ENCODE data around the gene GALNT18.

Gene GALNT18

DNA sequence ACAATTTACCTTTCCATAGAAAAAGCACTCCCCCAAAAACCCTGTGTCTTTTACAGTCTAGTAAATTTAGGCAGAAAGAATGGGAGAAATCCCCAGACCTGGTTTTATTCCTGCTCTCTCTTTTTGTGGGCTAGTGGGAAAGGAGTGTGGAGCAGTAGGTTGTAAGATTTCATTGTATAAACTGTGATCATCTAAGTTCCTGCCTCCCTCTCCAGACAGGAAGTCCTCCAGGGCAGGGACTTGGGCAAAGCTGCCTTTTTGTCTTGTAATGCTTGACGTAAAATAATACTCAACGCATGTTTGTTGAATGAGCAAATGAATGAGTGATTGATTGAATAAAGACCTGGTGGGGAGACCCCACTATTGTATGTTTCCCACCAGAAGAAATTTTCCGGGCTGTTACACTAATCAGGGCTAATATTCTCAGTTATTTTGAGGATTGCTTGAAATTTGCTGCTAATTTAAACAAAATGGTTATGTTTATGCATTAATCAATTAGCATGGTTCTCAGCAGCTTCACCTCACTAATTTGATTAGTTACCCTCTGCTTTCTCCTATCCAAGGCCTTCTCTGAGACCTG, 305.1 kb downstream of the GALNT18 start:
- H2AFZ ChIP-seq (ENCODE audit: low read depth, low read length), result no peak overlapping the region
- no peaks in the 10 kb centered on the region for H3K36me3 ChIP-seq (ENCODE audit: insufficient read depth, low read length)
- no peak overlapping the region for H3K4me3 ChIP-seq (ENCODE audit: low read length)
- no peaks in the 10 kb centered on the region for H3K27me3 ChIP-seq (ENCODE audit: insufficient read depth, low read length)
- no peaks in the 10 kb centered on the region for H3K4me1 ChIP-seq (ENCODE audit: insufficient read depth, low read length)
- H3K9me3 ChIP-seq (ENCODE audit: low read length), result no peaks in the 10 kb centered on the region

DNA sequence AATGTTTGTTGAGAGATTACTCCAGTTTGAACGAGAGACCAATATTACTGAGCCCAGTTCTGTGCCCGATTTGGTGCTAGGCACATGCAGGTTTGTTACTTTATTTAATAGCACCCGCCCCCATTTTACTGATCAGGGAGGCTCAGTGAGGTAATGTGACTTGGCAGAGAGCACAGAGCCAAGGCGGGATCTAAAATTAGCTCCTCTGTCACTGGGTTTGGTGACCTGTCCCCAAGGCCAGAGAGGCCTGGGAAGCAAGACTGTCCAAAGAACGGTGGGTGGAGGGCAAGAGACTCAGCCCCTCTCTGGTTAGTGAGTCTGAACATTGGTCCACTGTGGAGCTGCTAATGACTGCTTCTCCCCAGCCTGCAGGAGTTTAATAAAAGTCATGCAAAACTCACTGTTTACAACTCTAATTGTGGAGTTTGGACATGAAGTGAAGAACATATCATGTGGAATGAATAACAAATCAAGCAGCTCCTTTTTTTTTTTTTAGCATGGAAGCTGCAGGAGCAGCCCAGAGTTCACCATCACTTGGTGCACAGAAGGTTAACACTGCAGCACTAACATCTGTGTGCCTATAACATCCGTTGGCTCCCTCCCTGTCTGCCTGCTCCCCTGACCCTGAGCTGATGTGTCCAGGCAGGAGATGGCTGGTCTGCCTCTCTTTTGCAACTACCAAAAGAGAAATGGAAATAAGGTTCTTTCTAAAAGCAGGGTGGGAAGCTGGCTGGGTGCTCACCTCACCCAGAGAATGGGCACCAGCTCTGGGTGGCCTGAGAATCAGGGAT, 307.7 kb downstream of the GALNT18 start:
- Histone ChIP-seq H2AFZ (ENCODE audit: low read depth, low read length) (no peak overlapping the region), H3K36me3 (ENCODE audit: insufficient read depth, low read length) (no peaks in the 10 kb centered on the region), H3K4me3 (ENCODE audit: low read length) (no peak overlapping the region), H3K4me1 (ENCODE audit: insufficient read depth, low read length) (no peaks in the 10 kb centered on the region), H3K27me3 (ENCODE audit: insufficient read depth, low read length) (no peaks in the 10 kb centered on the region), H3K9me3 (ENCODE audit: low read length) (no peaks in the 10 kb centered on the region)

DNA sequence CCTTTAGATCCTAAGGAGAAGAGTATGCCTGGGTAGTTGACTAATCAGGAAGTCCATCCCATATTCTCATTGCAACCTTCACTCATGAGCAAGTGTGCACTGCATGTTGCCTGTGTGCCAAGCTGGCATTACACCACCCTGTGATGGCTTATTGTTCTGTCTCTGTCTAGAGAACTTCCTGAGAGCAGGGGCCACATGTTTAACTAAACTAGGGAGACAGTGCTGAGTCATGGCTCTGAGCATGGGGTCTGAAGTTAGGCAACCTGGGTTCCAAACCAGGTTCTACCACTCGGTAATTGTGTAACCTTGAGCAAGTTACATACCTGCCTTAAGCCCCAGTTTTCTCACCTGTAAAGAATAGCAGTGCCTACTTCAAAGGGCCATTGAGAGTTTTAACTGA, 308.4 kb downstream of the GALNT18 start:
- no peaks in the 10 kb centered on the region for H3K36me3 ChIP-seq (ENCODE audit: insufficient read depth, low read length)
- no peaks in the 10 kb centered on the region for H3K9me3 ChIP-seq (ENCODE audit: low read length)
- no peak overlapping the region for H2AFZ ChIP-seq (ENCODE audit: low read depth, low read length)

DNA sequence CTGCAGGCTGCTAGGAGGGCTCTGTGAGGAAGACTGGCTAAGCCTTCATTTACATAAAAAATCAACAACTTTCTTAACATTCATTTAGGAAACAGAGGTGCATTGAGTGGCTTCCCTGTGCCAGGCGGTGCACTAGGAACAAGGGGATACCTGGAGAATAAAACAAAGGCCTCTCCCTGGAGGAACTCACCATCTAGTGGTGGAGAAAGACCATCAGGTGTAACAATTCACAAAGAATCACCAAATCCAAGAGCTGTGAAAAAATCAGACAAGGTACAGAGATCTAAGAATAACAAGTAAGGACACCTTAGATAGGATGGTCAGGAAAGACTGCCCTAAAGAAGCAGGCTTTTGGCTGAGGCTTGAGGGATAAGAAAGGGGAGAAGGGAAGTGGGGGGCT, 309.1 kb downstream of the GALNT18 start:
- no peaks in the 10 kb centered on the region for H3K9me3 ChIP-seq (ENCODE audit: low read length)
- no peaks in the 10 kb centered on the region for H3K4me1 ChIP-seq (ENCODE audit: insufficient read depth, low read length)
- H3K4me3 ChIP-seq (ENCODE audit: low read length), result no peak overlapping the region
- no peaks in the 10 kb centered on the region for H3K36me3 ChIP-seq (ENCODE audit: insufficient read depth, low read length)
- no peaks in the 10 kb centered on the region for H3K27me3 ChIP-seq (ENCODE audit: insufficient read depth, low read length)
- H2AFZ ChIP-seq (ENCODE audit: low read depth, low read length), result no peak overlapping the region

More for the DNA sequence above, 308.4 kb downstream of the GALNT18 start:
- H3K4me3 ChIP-seq (ENCODE audit: low read length), result no peak overlapping the region
- H3K27me3 ChIP-seq (ENCODE audit: insufficient read depth, low read length), result no peaks in the 10 kb centered on the region
- no peaks in the 10 kb centered on the region for H3K4me1 ChIP-seq (ENCODE audit: insufficient read depth, low read length)

DNA sequence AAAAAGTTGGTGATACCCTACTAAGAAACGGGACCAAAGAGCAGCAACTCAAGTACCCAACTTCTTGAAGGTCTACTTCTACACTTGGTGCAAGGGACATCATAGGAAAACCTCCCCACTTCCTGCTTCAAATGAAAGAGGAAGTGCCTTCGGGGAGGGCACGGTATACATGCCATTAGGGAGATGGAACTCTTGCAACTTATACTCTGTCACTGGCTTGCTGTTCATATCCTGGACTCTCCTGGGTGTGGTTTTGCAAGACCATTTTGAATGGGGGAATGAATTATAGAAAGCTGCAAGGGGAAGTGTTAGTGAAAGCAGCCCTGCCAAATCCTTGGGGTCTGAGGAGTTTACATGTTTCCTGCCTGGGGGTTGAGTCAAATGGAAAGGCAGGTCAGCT, 310.6 kb downstream of the GALNT18 start:
- Histone ChIP-seq H3K36me3 (ENCODE audit: insufficient read depth, low read length) (no peaks in the 10 kb centered on the region), H3K4me3 (ENCODE audit: low read length) (no peak overlapping the region), H3K27me3 (ENCODE audit: insufficient read depth, low read length) (no peaks in the 10 kb centered on the region), H2AFZ (ENCODE audit: low read depth, low read length) (no peak overlapping the region), H3K9me3 (ENCODE audit: low read length) (no peaks in the 10 kb centered on the region), H3K4me1 (ENCODE audit: insufficient read depth, low read length) (no peaks in the 10 kb centered on the region)

DNA sequence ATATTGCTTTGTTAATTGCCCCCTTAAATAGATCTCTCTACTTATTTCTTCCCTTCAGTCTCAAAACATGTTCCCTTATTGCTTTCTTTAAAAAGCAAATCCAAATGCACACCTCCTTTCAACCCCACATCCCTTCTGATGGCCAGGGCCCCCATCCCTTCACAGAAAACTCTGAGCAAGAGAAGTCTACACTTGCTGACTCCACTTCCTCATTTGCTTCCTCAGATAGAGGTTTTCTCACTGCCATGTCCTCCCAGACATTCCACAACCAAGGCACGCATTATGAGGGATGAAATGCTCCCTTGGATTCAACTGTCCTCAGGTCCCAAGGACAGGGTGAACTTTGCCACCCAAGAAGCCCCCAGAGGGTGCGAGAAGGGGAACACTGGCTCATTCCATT, 311.9 kb downstream of the GALNT18 start:
- H3K27me3 ChIP-seq (ENCODE audit: insufficient read depth, low read length), result no peaks in the 10 kb centered on the region
- H3K36me3 ChIP-seq (ENCODE audit: insufficient read depth, low read length), result no peaks in the 10 kb centered on the region
- no peak overlapping the region for H2AFZ ChIP-seq (ENCODE audit: low read depth, low read length)
- H3K9me3 ChIP-seq (ENCODE audit: low read length), result no peaks in the 10 kb centered on the region
- H3K4me1 ChIP-seq (ENCODE audit: insufficient read depth, low read length), result no peaks in the 10 kb centered on the region
- H3K4me3 ChIP-seq (ENCODE audit: low read length), result no peak overlapping the region

DNA sequence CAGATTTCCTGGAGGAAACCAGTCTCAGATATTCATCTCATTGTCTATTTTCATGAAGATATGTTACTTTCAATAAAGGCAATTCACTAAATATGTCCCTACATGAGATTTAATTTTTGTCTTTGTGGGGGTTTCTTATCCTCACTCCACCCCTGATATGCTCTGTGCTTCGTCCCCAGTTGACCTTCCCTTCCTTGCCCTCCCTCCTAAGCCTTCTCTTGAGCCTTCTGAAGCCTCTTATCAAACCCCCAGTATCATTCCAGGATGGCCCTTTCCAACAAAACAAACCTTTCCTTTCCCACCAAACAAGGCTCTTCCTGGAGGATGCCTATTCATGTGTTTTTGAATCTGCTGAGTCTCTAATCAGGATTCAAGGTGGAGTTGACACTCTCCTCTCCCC, 313.6 kb downstream of the GALNT18 start:
- H3K4me1 ChIP-seq (ENCODE audit: insufficient read depth, low read length), result no peaks in the 10 kb centered on the region
- H3K9me3 ChIP-seq (ENCODE audit: low read length), result no peaks in the 10 kb centered on the region
- no peaks in the 10 kb centered on the region for H3K27me3 ChIP-seq (ENCODE audit: insufficient read depth, low read length)
- no peak overlapping the region for H3K4me3 ChIP-seq (ENCODE audit: low read length)
- H3K36me3 ChIP-seq (ENCODE audit: insufficient read depth, low read length), result no peaks in the 10 kb centered on the region
- H2AFZ ChIP-seq (ENCODE audit: low read depth, low read length), result no peak overlapping the region

DNA sequence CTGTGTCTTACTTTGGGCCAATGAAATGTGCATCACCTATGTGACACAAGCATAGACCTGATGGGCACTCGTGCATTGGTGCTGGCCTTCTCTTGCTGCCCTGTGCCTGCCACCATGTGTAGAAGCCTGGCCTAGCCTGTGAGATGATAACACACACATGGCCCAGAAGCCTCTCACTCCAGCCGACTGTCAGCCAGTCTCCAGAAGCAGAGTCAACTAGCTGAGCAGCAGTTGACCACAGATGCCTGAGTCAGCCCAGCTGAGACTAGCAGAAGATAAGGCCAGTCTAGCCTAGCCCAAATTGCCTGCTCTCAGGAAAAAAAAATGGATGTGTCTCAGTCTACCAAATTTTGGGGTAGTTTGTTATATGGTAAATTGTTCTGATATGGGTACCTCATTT, 314.9 kb downstream of the GALNT18 start:
- Histone ChIP-seq H2AFZ (ENCODE audit: low read depth, low read length) (no peak overlapping the region), H3K4me3 (ENCODE audit: low read length) (no peak overlapping the region), H3K4me1 (ENCODE audit: insufficient read depth, low read length) (no peaks in the 10 kb centered on the region), H3K27me3 (ENCODE audit: insufficient read depth, low read length) (no peaks in the 10 kb centered on the region), H3K9me3 (ENCODE audit: low read length) (no peaks in the 10 kb centered on the region), H3K36me3 (ENCODE audit: insufficient read depth, low read length) (no peaks in the 10 kb centered on the region)

DNA sequence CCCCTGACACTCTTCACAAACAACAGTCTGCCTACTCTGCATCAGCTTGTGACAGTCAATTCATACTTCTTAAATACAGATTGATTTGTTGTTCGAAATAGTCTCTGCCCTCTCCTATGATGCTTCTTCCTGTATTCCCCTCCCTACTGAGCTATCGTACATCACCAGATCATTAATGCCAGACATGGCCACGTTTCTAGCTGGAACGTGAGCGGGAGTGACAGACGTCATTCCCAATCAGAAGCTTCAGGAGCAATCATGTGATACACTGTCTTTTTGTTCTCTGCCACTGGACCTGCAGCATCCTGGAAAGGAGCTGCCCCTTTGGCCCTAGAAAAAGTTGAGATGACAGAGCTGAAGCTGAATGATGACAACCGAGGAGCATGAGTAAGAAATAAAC, 317.3 kb downstream of the GALNT18 start:
- Histone ChIP-seq H3K9me3 (ENCODE audit: low read length) (no peaks in the 10 kb centered on the region), H3K27me3 (ENCODE audit: insufficient read depth, low read length) (peaks cover 3% of the 10 kb centered on the region), H3K4me1 (ENCODE audit: insufficient read depth, low read length) (no peaks in the 10 kb centered on the region), H2AFZ (ENCODE audit: low read depth, low read length) (no peak overlapping the region), H3K36me3 (ENCODE audit: insufficient read depth, low read length) (no peaks in the 10 kb centered on the region), H3K4me3 (ENCODE audit: low read length) (no peak overlapping the region)

DNA sequence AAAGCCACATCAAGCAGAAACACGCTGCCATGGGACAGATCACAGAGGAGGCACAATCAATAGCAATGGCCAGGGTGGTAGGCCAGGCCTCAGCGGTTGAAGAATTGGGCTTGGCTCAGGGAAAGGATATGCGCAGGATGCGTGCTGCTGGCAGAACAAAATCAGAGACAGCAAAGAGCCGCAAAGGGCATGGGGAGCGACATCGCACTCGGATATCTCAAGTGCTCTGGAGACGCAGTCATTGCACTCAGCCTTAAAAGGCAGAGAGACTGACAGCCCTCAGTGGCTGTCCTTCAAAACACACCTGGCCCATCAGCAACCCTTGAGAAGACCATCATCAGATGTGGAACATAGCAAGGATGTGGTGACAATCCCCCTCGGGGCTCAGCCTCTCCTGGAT, 319.2 kb downstream of the GALNT18 start:
- no peak overlapping the region for H2AFZ ChIP-seq (ENCODE audit: low read depth, low read length)
- H3K4me1 ChIP-seq (ENCODE audit: insufficient read depth, low read length), result no peaks in the 10 kb centered on the region
- peaks cover 3% of the 10 kb centered on the region for H3K27me3 ChIP-seq (ENCODE audit: insufficient read depth, low read length)
- H3K4me3 ChIP-seq (ENCODE audit: low read length), result no peak overlapping the region
- no peaks in the 10 kb centered on the region for H3K36me3 ChIP-seq (ENCODE audit: insufficient read depth, low read length)
- no peaks in the 10 kb centered on the region for H3K9me3 ChIP-seq (ENCODE audit: low read length)

DNA sequence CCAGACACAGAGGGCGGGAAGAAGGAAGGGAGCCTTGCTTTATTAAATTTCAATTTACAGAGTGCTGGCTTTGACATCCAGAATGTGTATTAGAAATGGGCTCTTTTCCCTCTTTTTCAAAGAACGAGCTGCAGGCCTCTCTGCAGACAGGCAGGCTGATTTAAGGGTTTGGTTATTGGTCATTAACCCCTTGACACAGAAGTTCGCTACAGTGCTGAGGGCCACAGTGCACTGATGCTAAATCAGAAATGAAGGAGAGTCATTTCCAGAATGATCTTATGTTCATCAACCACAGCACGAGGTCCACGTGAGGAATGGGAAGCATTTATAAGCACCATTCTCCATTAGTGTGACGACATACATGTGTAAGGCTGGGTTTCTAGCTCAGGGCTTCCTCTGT, 320.6 kb downstream of the GALNT18 start:
- H3K36me3 ChIP-seq (ENCODE audit: insufficient read depth, low read length), result no peaks in the 10 kb centered on the region
- H2AFZ ChIP-seq (ENCODE audit: low read depth, low read length), result no peak overlapping the region
- peaks cover 3% of the 10 kb centered on the region for H3K27me3 ChIP-seq (ENCODE audit: insufficient read depth, low read length)
- no peaks in the 10 kb centered on the region for H3K9me3 ChIP-seq (ENCODE audit: low read length)
- H3K4me3 ChIP-seq (ENCODE audit: low read length), result no peak overlapping the region
- no peaks in the 10 kb centered on the region for H3K4me1 ChIP-seq (ENCODE audit: insufficient read depth, low read length)

DNA sequence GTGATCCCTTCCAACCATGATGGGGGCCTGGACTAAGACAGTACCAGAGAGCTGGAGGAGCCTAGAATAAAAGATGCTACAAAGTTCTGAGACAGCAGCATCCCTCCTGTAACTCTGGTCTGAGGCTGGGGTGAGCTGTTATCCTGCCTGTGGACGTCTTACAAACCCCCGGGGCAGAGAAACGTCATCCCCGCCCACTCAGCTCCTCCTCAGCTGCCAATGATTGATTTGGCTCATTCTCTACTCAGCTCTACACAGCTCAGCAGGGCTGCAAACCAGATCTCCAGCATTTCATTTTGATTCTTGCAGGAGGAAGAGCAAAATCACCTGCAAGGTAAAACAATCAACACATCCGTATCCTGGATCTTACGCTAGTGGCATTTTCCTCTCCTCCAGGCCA, 324.2 kb downstream of the GALNT18 start:
- Histone ChIP-seq H3K36me3 (ENCODE audit: insufficient read depth, low read length) (no peaks in the 10 kb centered on the region), H3K4me3 (ENCODE audit: low read length) (no peak overlapping the region), H3K4me1 (ENCODE audit: insufficient read depth, low read length) (no peaks in the 10 kb centered on the region), H3K9me3 (ENCODE audit: low read length) (no peaks in the 10 kb centered on the region), H3K27me3 (ENCODE audit: insufficient read depth, low read length) (peaks cover 3% of the 10 kb centered on the region), H2AFZ (ENCODE audit: low read depth, low read length) (no peak overlapping the region)

DNA sequence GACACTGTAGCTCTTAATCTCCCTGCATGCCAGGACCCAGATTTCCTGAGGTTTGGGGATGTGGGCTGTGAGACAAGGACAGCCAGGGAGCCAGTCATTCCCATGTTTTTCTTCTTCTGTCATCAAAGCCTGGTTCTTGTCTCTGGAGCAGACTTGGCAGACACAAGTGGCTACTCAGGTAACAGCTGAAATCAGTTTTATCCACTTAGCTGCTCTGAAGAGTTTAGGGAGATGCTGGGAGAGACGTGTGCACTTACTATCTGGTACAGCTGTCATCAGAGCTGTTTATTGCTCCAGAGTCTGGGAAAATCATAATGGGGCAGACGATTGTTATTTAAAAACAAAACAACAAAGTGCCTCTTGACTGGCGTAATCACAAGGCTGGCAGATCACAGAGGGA, 325.4 kb downstream of the GALNT18 start:
- Histone ChIP-seq H3K4me1 (ENCODE audit: insufficient read depth, low read length) (no peaks in the 10 kb centered on the region), H3K36me3 (ENCODE audit: insufficient read depth, low read length) (no peaks in the 10 kb centered on the region), H3K4me3 (ENCODE audit: low read length) (no peak overlapping the region), H2AFZ (ENCODE audit: low read depth, low read length) (no peak overlapping the region), H3K27me3 (ENCODE audit: insufficient read depth, low read length) (peaks cover 3% of the 10 kb centered on the region), H3K9me3 (ENCODE audit: low read length) (no peaks in the 10 kb centered on the region)

DNA sequence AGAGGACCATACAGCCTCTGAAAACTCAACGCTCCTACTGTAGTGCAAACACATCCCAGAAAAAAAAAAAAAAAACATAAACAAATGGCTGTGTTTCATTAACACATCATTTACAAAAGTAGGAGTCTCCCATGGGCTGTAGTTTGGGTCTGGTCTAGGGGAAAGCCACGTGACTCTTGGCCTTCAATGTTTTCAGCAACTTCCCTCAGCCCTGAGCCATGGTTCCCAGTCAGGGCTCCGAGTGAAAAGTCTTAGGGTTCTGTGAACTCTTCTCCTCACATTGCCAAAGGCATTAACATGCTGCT, 327.3 kb downstream of the GALNT18 start:
- no peak overlapping the region for H3K4me3 ChIP-seq (ENCODE audit: low read length)
- no peaks in the 10 kb centered on the region for H3K4me1 ChIP-seq (ENCODE audit: insufficient read depth, low read length)
- H3K36me3 ChIP-seq (ENCODE audit: insufficient read depth, low read length), result no peaks in the 10 kb centered on the region
- no peaks in the 10 kb centered on the region for H3K9me3 ChIP-seq (ENCODE audit: low read length)
- H3K27me3 ChIP-seq (ENCODE audit: insufficient read depth, low read length), result no peaks in the 10 kb centered on the region
- no peak overlapping the region for H2AFZ ChIP-seq (ENCODE audit: low read depth, low read length)

Data from neuron (in vitro differentiated cells).